DOHH2 (cell line): ENCODE data around the gene SCGB1D4.

ENCODE experiments used
- CTCF ChIP-seq: fragments of 200-600 bp; sonication (generic); IDR thresholded peaks from one replicate; pipeline ENCODE4 v1.5.1; 2014; ENCODE audit warnings: antibody characterized with exemption, mild to moderate bottlenecking, low read depth, low read length; ENCODE audit not compliant: poor library complexity, severe bottlenecking
- EZH2phosphoT487 ChIP-seq: fragments of 200-600 bp; sonication (generic); IDR thresholded peaks from 2 replicates; pipeline ENCODE4 v1.6.1; 2017; ENCODE audit warnings: borderline replicate concordance, mild to moderate bottlenecking, antibody characterized with exemption, low read length, moderate library complexity, mixed read lengths

GRCh38 chr11:62295504-62295903, 3.4 kb downstream of the SCGB1D4 start:
- TF ChIP-seq CTCF (no peak), EZH2phosphoT487 (no peak)
